Right cardiac atrium (tissue), 5 donors: Measurements from ENCODE around the gene DOCK4. TPM values are rescaled to one million over a fixed set of nuclear protein-coding genes. Genes with fewer than 3 reads are reported as not detected.

ENCODE experiments used
- ATAC-seq, 2 donors: fragments of 200-7000 bp; cut with Tn5 transposase; one replicate each; pipeline versions ENCODE4 v1.8.0 to v1.9.1; 2020; ENCODE audit warnings: moderate library complexity in 2 of 2, mild to moderate bottlenecking in 1 of 2
- DNase-seq, 3 donors: peaks; one replicate each; pipeline ENCODE4 v3.0.0-alpha.2; 2020
- H3K27ac ChIP-seq: one replicate; pipeline ENCODE4 v1.5.1; 2013; ENCODE audit warnings: mild to moderate bottlenecking, low read length, control low read depth, moderate library complexity
- H3K27me3 ChIP-seq: one replicate; pipeline ENCODE4 v1.6.1; 2013; ENCODE audit not compliant: control insufficient read depth, insufficient read depth
- H3K4me1 ChIP-seq: one replicate; pipeline ENCODE4 v1.6.1; 2013; ENCODE audit warnings: low read length; ENCODE audit not compliant: control insufficient read depth, insufficient read depth
- H3K4me3 ChIP-seq: one replicate; pipeline ENCODE4 v1.5.1; 2013; ENCODE audit warnings: low read length, control low read depth
- H3K9me3 ChIP-seq: one replicate; pipeline ENCODE4 v1.6.1; 2013; ENCODE audit warnings: low read length; ENCODE audit not compliant: control insufficient read depth
- WGBS: extraction: QIAGEN DNeasy Blood & Tissue Kit; methylation state at CpG from one replicate; pipeline ENCODE4 v1.1.7; 2013; 5-methylcytosine and 5-hydroxymethylcytosine counted together
- intact Hi-C, 4 donors: fragments of 100-400 bp; cut with DNase I; formaldehyde crosslinking; loops; one replicate each; pipeline versions ENCODE4 v1.11.0 to v1.14.0; 2022 to 2023
- polyA plus RNA-seq: library from polyadenylated mRNA; stranded (reverse); fragments of 200-250 nt; gene quantifications from one replicate; pipeline ENCODE4 v1.2.3, GENCODE V29; 2013
- total RNA-seq, 4 donors: library from RNA; stranded (reverse); fragmentation: NEBNext Ultra II Directional; extraction: Animal tissue kit (Norgen Biotek cat#: 25700); gene quantifications; one replicate each; pipeline ENCODE4 v1.2.1, GENCODE V29; 2021
- donor health status: healthy with polysubstance abuse.
- donor health status: DM: no; HTN: yes; CAD: no.
- donor health status: DM: no; HTN: no; CAD: no.
- donor health status: DM: no; HTN: yes; CAD: no; lungs with severe emphysema.
- donor health status: DM: yes; HTN: yes; CAD: no.

The DOCK4 gene
- total and polyA plus RNA-seq, 5 donors: 5.7 to 19.9 (median 15.7) TPM

DNA sequence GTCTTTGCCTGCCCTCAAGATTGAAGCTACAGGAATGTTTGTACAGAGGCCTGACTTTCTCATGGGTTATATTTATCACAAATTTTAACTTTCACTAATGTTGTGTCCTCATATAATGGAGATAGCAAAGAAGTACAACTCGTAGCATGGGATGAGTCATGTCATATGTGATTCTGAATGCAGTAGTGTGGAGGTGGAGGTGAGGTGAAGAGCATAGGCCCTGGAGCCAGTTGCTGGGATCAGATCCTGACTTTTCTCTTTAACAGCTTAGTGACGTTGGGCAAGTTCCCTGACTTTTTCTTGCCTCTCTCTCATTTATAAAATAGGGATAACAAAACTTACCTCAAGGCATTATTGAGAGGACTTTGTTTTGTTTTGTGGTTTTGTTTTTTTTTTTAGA is 511.8 kb downstream of the DOCK4 start:
- intact Hi-C loops: no loop called here

GRCh38 chr7:111690364-111691111 is 515.7 kb downstream of the DOCK4 start:
- Histone ChIP-seq H3K4me1 (no peaks in the 10 kb centered on the region), H3K27me3 (no peaks in the 10 kb centered on the region), H3K27ac (no peak overlapping the region), H3K9me3 (no peaks in the 10 kb centered on the region), H3K4me3 (no peak overlapping the region)
- intact Hi-C loops: no loop called here
- DNase-seq (no peak), ATAC-seq (no peak)
- 67% methylated on average over 7 of the region's 7 CpGs for WGBS

More for the DNA sequence above, 511.8 kb downstream of the DOCK4 start:
- Histone ChIP-seq H3K9me3 (no peaks in the 10 kb centered on the region), H3K4me3 (no peak overlapping the region), H3K27ac (no peak overlapping the region), H3K27me3 (no peaks in the 10 kb centered on the region), H3K4me1 (no peaks in the 10 kb centered on the region)
- ATAC-seq: no peak
- WGBS: 69% methylated on average over 2 of the region's 2 CpGs
- DNase-seq: no peak

GRCh38 chr7:111685349-111685748 is 520.9 kb downstream of the DOCK4 start:
- no peak overlapping the region for H3K27ac ChIP-seq
- H3K27me3 ChIP-seq: no peaks in the 10 kb centered on the region
- no peak overlapping the region for H3K4me3 ChIP-seq
- H3K9me3 ChIP-seq: no peaks in the 10 kb centered on the region
- no peak for ATAC-seq
- no peak for DNase-seq
- H3K4me1 ChIP-seq: no peaks in the 10 kb centered on the region
- intact Hi-C loops: no loop called here

GRCh38 chr7:111682588-111683340 is 523.4 kb downstream of the DOCK4 start:
- 76% methylated on average over 8 of the region's 8 CpGs for WGBS
- intact Hi-C loops: no loop called here
- DNase-seq (no peak), ATAC-seq (no peak)
- H3K9me3 ChIP-seq: no peaks in the 10 kb centered on the region
- no peak overlapping the region for H3K27ac ChIP-seq
- no peak overlapping the region for H3K4me3 ChIP-seq
- no peaks in the 10 kb centered on the region for H3K27me3 ChIP-seq
- H3K4me1 ChIP-seq: no peaks in the 10 kb centered on the region

DNA sequence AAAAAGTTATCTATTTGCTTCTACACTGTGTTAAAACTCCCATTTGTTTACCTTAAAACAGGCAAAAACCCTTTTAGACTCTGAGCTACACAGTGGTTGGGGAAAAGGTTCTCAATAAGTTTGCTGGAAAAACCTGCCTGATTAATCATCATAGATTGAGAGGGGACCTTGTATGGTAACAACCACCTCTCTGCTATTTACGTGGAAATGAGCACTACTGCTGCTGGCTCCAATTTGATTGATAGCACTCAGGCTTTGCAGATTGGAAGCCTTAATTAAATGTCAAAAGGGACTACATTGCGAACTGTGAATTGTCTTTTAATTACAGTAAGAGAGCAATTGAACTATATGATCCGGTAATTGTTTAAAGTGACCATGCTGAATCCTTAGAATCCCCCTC is 525.0 kb downstream of the DOCK4 start:
- Histone ChIP-seq H3K27me3 (no peaks in the 10 kb centered on the region), H3K9me3 (no peaks in the 10 kb centered on the region), H3K4me3 (no peak overlapping the region), H3K4me1 (no peaks in the 10 kb centered on the region), H3K27ac (no peak overlapping the region)
- ATAC-seq: no peak
- 90% methylated on average over 3 of the region's 3 CpGs for WGBS
- no peak for DNase-seq
- intact Hi-C loops: no loop called here

GRCh38 chr7:111678986-111679385 is 527.2 kb downstream of the DOCK4 start:
- ATAC-seq: no peak
- no peaks in the 10 kb centered on the region for H3K9me3 ChIP-seq
- DNase-seq: no peak
- H3K4me1 ChIP-seq: no peaks in the 10 kb centered on the region
- H3K27me3 ChIP-seq: no peaks in the 10 kb centered on the region
- intact Hi-C loops: no loop called here
- WGBS: 29% methylated on average over 2 of the region's 2 CpGs
- H3K27ac ChIP-seq: no peak overlapping the region
- H3K4me3 ChIP-seq: no peak overlapping the region

GRCh38 chr7:111678281-111678680 is 527.9 kb downstream of the DOCK4 start:
- no peak for DNase-seq
- Histone ChIP-seq H3K4me1 (no peaks in the 10 kb centered on the region), H3K4me3 (no peak overlapping the region), H3K27ac (no peak overlapping the region), H3K9me3 (no peaks in the 10 kb centered on the region), H3K27me3 (no peaks in the 10 kb centered on the region)
- 41% methylated on average over 3 of the region's 3 CpGs for WGBS
- ATAC-seq: no peak
- intact Hi-C loops: no loop called here

DNA sequence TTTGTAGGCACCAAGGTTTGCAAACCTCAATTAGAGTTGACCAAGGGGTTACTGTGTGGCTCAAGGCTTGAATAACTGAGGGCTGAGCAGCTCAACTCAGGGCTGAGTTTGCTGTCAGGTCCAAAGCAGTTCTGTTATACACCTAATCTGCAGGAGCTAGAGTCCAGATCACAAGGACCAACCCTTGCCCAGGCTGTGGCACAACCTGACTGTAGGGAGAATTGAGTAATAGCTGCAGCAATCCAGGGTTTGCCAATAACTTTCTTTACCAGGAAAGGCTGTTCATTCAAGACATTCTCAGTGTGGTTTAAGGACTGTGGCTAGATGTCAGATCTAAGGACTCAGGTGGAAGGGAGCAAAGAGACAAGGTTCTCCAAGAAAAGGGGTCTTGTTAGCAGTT is 528.4 kb downstream of the DOCK4 start:
- intact Hi-C loops: no loop called here
- Histone ChIP-seq H3K27ac (no peak overlapping the region), H3K9me3 (no peaks in the 10 kb centered on the region), H3K4me1 (no peaks in the 10 kb centered on the region), H3K27me3 (no peaks in the 10 kb centered on the region), H3K4me3 (no peak overlapping the region)
- no peak for DNase-seq
- no peak for ATAC-seq

DNA sequence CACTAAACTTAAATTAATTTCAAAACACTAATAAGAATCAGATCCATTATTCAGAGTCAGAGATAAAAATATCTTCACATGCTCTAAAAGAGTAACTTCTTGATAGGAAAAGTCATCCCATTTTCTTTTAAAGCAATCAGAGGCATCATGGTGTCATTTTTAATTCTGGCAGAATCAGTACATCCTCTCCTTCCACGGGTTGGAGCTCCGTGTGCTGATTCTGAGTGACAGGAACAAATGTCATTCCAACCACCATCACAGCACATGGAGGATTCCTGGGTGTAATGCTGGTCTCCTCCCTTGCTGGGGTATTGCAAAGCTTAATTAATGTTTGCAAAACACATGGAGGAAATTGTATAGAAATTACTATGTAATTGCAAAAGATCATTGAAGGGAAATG is 529.4 kb downstream of the DOCK4 start:
- H3K27ac ChIP-seq: no peak overlapping the region
- intact Hi-C loops: no loop called here
- no peaks in the 10 kb centered on the region for H3K4me1 ChIP-seq
- H3K27me3 ChIP-seq: no peaks in the 10 kb centered on the region
- H3K9me3 ChIP-seq: no peaks in the 10 kb centered on the region
- DNase-seq (no peak), ATAC-seq (no peak)
- no peak overlapping the region for H3K4me3 ChIP-seq
- 55% methylated on average over 2 of the region's 2 CpGs for WGBS
